ENCODE measurements around the gene MRTFB.

MRTFB gene

GRCh38 chr16:14252860-14253259 is 181.7 kb downstream of the MRTFB start:
- Histone ChIP-seq H3K36me3 (replicated peaks; ENCODE audit: low read depth, low read length) (peaks cover 13% of the 10 kb centered on the region), H2AFZ (ENCODE audit: low read depth, low read length) (no peak overlapping the region), H3K27ac (ENCODE audit: low read length) (no peak overlapping the region), H3K4me1 (ENCODE audit: low read length) (peaks cover 4% of the 10 kb centered on the region; the same call in 1 of the 2 replicates), H3K27me3 (ENCODE audit: low read depth, low read length) (no peaks in the 10 kb centered on the region), H3K9ac (ENCODE audit: low read length) (no peak overlapping the region), H3K4me2 (ENCODE audit: low read length) (no peak overlapping the region), H3K4me3 (ENCODE audit: low read length) (no peak overlapping the region), H3K79me2 (ENCODE audit: low read length) (no peaks in the 10 kb centered on the region), H4K20me1 (ENCODE audit: insufficient read depth, low read length) (no peaks in the 10 kb centered on the region), H3K9me3 (ENCODE audit: insufficient read depth, low read length) (no peaks in the 10 kb centered on the region)
- TF ChIP-seq EZH2phosphoT487 (IDR thresholded peaks at IDR 0.05; ENCODE audit: low read depth), result no peak
- TF ChIP-seq CTCF (IDR thresholded peaks at IDR 0.05; ENCODE audit: low read depth, low read length), result no peak

GRCh38 chr16:14263011-14263410 is 191.9 kb downstream of the MRTFB start:
- Histone ChIP-seq H2AFZ (ENCODE audit: low read depth, low read length) (no peak overlapping the region), H3K4me2 (ENCODE audit: low read length) (no peak overlapping the region), H4K20me1 (ENCODE audit: insufficient read depth, low read length) (no peaks in the 10 kb centered on the region), H3K4me3 (ENCODE audit: low read length) (no peak overlapping the region), H3K79me2 (ENCODE audit: low read length) (no peaks in the 10 kb centered on the region), H3K36me3 (replicated peaks; ENCODE audit: low read depth, low read length) (peaks cover 36% of the 10 kb centered on the region), H3K27me3 (ENCODE audit: low read depth, low read length) (no peaks in the 10 kb centered on the region), H3K4me1 (ENCODE audit: low read length) (no peaks in the 10 kb centered on the region), H3K27ac (ENCODE audit: low read length) (no peak overlapping the region), H3K9me3 (ENCODE audit: insufficient read depth, low read length) (no peaks in the 10 kb centered on the region), H3K9ac (ENCODE audit: low read length) (no peak overlapping the region)
- TF ChIP-seq CTCF (IDR thresholded peaks at IDR 0.05; ENCODE audit: low read depth, low read length), result no peak
- no peak for TF ChIP-seq EZH2phosphoT487 (IDR thresholded peaks at IDR 0.05; ENCODE audit: low read depth)

GRCh38 chr16:14263769-14264168 is 192.7 kb downstream of the MRTFB start:
- Histone ChIP-seq H3K4me3 (ENCODE audit: low read length) (no peak overlapping the region), H3K27me3 (ENCODE audit: low read depth, low read length) (no peaks in the 10 kb centered on the region), H3K79me2 (ENCODE audit: low read length) (no peaks in the 10 kb centered on the region), H3K4me2 (ENCODE audit: low read length) (no peak overlapping the region), H2AFZ (ENCODE audit: low read depth, low read length) (no peak overlapping the region), H4K20me1 (ENCODE audit: insufficient read depth, low read length) (no peaks in the 10 kb centered on the region), H3K4me1 (ENCODE audit: low read length) (no peaks in the 10 kb centered on the region), H3K36me3 (replicated peaks; ENCODE audit: low read depth, low read length) (peaks cover 33% of the 10 kb centered on the region), H3K9ac (ENCODE audit: low read length) (no peak overlapping the region), H3K9me3 (ENCODE audit: insufficient read depth, low read length) (no peaks in the 10 kb centered on the region), H3K27ac (ENCODE audit: low read length) (no peak overlapping the region)
- TF ChIP-seq CTCF (IDR thresholded peaks at IDR 0.05; ENCODE audit: low read depth, low read length) (no peak), EZH2phosphoT487 (IDR thresholded peaks at IDR 0.05; ENCODE audit: low read depth) (no peak)

GRCh38 chr16:14264327-14264943 is 193.3 kb downstream of the MRTFB start:
- no peak for TF ChIP-seq EZH2phosphoT487 (IDR thresholded peaks at IDR 0.05; ENCODE audit: low read depth)
- no peak for TF ChIP-seq CTCF (IDR thresholded peaks at IDR 0.05; ENCODE audit: low read depth, low read length)
- Histone ChIP-seq H3K36me3 (replicated peaks; ENCODE audit: low read depth, low read length) (peaks cover 38% of the 10 kb centered on the region), H3K4me3 (ENCODE audit: low read length) (no peak overlapping the region), H3K27me3 (ENCODE audit: low read depth, low read length) (no peaks in the 10 kb centered on the region), H3K27ac (ENCODE audit: low read length) (no peak overlapping the region), H3K4me1 (ENCODE audit: low read length) (no peaks in the 10 kb centered on the region), H3K79me2 (ENCODE audit: low read length) (no peaks in the 10 kb centered on the region), H3K9ac (ENCODE audit: low read length) (no peak overlapping the region), H2AFZ (ENCODE audit: low read depth, low read length) (no peak overlapping the region), H3K9me3 (ENCODE audit: insufficient read depth, low read length) (no peaks in the 10 kb centered on the region), H3K4me2 (ENCODE audit: low read length) (no peak overlapping the region), H4K20me1 (ENCODE audit: insufficient read depth, low read length) (no peaks in the 10 kb centered on the region)
